Stimulated activated CD8-positive, alpha-beta memory T cell treated with anti-CD3 and anti-CD28 coated beads, Interleukin-2, amount 100 ng/mL, for 48 hours (primary cell): ENCODE data around the gene GADD45GIP1.

ENCODE experiments used
- DNase-seq, 2 donors: peaks; one replicate each; pipeline ENCODE4 v3.0.0-alpha.2; 2020; ENCODE audit warnings: low read depth in 2 of 2

Gene GADD45GIP1

DNA sequence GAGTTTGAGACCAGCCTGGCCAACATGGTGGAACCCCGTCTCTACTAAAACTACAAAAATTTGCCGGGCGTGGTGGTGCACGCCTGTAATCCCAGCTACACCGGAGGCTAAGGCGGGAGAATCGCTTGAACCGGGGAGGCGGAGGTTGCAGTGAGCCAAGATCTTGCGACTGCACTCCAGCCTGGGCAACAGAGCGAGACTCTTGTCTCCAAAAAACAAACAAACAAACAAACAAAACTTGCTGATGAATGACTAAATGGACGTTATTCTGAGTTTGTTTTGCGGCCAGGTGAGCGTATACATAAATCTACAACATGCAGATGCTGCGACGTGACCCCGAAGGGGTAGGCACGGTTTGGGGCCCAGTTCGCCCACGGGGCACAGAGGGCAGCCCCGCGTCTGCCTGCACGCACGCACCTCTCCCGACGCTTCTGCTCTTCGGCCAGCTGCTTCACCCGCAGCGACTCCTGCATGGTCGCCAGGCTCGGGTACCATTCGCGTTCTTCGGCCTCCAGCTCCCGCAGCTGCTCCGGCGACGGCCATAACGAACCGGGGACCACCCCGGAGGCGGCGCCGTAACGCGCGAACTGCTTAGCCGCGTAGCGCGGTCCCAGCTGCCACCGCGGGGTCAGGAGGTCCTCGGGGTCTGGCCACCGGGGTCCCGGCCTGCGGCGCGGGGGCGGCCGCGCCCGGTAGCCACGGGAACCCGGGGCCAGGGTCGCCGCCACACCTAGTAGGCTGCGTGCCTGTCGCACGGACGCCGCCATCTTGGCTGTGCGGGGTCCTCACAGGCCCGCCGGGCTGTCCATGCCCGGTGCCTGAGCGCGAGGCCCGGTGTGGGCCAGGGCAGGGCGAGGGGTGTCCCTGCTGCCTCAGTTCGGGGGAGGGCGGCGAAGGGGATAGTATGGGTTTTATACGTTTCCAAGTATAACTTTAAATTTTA lies at the start of gene GADD45GIP1:
Gene GADD45GIP1 (minus strand): TSS at position 778 of the 943 bp plus-strand sequence. CDS start 11 bp downstream, at position 767.
- peak; percentile 80 to 81 for DNase-seq

DNA sequence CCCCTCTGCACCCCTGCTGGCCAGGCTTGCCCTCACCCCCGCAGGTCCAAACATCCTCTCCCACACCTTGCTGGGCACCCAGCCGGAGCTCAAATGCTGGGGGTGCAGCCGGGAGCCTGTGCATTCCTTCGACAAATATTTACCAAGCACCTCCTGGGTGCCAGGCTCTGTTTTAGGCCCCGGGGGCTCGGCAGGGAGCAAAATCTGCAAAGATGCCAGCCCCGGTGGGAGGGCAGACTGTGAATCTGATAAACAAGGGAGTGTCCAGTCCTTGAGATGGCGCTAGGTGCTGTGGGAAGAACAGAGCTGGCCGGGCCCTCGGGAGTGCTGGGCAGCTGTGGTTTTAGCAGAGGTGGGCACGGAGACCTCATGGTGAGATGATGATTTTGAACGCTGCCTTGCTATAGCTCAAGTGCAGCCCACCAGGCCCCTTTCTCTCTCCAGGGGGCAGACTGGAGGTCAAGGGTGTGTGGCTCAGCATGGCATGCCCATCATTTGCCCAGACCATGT lies 48.9 kb upstream of the GADD45GIP1 start:
- no peak for DNase-seq

DNA sequence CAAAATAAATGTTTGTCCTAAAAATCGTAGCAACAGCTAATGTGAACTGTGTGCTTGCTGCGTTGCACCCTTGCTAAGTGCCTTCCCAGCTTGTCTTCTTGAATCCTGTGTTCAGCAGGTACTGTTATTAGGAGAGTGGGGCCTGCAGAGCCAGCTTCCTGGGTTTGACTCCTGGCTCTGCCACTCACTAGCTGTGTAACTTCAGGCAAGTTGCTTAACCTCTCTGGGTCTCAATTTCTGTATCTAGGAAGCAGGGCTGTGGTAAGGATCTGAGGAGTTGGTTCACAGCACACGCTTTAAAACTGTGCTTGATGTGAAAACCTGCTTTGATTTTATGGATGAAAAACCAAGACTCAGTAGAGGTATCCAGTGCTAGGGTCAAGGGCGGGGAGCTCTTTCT lies 48.2 kb upstream of the GADD45GIP1 start:
- no peak for DNase-seq

DNA sequence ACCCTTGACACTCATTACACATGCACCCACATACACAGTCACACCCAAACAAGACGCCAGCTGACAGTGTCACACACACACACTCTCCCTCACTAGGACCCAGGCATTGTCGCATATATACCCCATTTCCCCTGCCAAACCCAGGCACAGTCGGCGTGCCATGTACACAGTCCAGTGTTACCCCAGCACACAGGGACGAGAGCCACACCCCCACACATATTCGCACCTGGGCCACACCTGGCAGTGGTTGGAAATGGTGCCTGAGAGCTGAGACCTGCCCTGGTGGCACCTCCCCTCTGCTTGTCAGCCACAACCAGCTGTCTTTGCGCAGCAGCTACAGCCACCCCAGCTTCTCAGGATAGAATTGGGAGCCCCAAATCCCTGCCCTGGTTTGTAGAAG lies 47.2 kb upstream of the GADD45GIP1 start:
- no peak for DNase-seq

DNA sequence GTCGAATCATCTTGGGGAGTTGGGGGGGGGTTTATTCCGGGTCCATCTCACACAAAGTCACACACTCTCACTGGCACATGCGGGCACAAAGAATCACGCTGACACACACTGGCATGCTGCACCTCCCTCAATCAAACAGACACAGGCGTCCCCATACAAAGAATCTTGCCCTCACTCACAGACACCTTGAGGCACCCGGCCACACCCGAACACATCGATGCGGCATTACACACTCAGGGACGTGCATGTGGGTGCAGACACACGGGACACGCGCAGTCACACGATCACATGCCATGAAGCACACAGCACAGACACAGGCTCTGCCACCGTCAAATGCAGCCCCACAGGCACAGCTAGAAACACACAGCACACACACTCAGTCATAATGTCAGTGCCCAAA lies 46.1 kb upstream of the GADD45GIP1 start:
- no peak for DNase-seq

DNA sequence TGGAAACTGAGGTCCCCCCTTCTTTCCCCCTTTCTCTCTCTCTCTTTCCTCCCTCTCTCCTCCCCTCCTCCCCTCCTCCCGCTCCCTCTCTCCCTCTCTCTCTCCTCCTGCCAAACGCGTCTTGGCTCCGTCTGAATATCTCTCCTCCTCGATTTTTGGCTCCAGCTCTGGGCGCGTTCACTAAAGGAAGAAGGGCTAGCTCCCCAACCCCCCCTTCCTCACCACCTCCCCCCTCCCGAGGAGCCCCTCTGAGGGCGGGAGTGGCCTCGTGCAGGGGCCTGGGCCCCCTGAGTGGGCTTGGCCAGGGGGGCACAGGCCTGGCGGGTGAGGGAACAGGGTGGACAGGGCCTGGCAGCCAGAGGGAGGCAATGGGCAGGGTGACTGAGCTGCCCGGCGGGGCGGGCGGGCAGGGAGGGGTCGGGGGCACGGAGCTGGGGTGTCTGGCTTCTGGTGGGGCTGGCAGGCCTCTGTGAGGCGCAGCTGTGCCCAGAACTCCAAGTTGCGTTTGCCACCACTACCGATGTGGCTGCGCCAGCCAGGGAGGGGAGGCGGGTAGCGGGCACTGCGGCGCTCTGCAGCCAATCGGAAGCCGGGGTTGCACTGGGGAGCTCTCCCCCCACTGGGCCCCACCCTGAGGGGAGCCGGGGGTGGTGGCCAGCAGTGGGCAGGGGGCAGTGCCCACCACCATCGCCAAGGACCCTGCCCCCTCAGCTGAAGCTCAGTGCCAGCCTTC lies 45.3 kb upstream of the GADD45GIP1 start:
- no peak for DNase-seq

DNA sequence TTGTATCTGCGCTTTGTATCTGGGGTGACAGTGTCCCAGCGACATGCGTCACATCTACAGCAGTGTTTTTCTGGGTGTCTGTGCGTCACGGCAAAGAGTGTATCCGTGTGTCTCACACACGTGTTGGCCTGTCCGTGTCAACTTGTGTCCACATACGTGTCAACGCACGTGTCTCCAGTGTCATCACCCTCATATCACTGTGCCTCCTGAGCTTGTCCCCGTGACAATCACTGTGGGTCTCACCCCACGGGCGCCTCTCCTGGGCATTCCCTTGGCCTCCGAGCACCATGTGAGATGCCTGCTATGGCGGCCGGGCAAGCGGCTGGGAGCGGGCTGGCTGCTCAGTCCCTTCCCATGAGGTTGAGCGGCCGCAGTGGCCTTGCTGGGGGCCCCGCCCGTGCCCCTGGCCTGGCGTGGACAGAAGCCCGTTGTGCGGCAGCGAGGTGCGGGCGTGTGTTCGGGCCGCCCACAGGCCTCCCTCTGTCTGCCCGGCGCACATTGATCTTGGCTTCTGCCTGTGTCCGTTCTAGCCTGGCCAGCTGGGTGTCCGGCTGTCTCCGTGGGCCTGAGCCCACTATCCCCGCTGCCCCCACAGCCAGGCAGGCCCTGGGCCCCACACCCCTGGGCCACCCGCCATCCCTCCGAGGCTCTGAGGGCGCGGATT lies 44.6 kb upstream of the GADD45GIP1 start:
- no peak for DNase-seq

DNA sequence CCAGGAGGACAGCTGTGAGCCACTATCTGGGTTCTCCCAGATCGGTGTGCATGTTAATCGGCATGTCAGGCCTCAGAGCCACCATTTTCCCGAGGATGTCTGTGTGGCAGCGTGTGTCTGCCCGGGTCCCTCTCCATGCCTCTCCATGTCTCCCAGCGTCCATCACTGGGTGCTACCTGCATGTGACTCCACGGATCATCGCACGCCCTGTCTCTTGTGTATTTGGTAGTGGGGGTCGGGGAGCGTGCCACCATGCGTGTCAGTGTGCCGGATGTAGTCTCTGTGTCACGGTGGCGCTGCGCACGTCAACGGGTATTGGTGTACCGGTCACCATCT lies 44.1 kb upstream of the GADD45GIP1 start:
- no peak for DNase-seq

DNA sequence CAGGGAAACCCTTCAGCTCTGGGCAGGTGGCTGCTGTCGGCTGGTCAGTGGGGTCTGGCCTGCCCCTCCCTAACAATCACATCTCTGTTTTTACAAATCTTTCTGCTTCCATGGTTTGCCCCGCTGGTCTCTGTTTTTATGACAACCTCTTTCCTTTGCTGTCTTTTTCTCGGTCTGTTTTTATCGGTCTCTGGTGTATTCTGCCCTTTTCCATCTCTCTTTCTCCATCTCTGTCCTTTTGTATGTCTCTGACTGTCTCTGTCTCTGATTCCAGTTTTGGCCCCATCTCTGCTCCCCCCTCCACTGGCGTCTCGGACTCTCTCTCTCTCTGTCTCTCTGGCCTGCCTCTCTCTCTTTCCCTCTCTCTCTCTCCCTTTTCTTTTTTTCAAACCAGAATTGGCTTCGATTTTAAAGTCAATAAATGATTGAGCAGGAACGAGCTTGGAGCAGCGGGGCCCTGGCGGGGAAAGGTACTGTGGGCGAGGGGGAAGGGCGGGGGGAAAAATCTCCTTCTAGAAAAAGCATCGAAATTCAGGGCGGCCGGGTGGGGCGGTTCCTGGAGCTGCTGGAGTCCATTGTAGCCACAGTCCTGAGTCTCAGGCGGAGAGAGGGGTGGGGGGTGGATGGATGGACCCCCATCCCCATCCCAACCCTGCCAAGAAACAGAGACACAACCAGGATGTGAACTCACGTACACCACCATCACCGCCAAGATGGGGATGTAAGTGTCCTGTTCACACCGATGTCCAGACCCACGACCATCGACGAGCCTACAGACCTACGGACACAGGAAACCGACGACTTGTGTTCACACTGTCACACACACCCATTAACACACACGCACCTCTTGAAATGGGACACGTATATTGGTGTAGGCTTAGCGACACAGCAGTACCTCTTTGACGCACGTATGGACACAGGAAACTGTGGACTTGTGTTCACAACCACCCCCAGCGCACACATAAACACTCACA lies 41.2 kb upstream of the GADD45GIP1 start:
- no peak for DNase-seq

DNA sequence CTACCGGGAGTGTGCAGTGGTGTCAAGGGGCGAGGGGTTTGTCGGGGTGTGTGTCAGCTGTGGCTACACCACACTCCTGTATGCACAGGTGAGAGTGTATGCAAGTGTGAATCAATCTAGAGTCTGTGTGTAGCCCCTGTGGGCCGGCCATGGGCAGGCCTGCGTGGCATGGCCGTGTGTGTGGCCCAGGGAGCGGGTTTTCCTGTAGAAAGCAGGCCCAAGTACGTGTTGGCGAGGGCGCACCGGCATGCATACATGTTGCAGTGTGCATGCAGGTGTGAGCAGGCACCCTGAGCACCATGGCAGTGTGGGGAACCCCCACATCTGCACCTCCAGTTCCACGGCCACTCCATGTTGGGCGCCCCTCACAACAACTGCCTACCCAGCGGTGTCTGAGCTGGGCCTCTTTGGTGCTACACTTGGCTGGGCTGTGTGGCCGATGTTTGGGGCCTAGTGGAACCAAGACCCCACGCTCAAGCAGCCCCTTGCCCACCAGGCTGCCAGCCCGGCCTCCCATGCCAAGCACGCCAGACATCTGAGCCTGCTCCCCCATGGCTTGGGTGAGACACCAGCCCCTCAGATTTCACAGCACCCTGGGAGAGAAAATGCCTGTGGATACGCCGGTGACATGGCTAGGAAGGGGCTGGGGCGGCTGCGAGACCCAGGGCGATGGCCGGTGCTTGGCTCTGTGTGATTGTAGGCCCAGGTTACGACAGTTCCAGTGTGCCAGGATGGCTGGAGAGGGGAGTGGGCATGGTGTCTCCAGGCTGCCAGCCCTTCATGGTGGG lies 40.4 kb upstream of the GADD45GIP1 start:
- no peak for DNase-seq

DNA sequence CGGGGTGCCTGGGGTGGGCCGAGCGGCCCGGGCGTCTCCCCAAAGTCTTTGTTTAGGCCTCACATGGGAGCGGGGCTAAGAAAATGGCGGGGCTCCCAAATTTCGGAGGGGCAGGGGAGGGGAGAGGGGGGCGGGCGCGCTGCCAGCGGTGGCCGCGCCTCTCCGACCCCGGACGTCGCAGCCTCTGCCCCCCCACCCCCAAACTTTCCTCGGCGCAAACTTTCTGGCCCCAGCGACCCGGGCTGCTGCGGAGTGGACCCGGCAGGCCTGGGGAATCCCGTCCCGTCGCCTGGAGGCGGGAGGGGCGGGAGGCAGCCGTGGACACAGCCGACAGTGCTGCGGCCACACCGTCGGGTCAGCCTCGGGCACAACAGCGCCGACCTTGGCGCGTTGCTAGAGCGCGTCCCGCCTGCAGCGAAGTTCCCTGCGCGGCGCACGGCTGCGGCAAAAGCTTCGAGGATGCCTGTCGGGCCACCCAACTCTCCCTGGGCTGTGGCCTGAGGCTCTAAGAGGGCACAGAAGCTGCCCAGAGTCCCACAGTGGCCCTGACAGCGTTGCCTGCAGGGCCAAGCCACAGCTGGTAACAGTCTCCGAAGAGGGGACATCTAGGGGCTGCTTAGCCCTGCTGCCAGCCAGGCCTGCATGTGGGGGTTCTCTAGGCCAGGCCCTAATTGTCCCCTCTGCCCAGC lies 39.5 kb upstream of the GADD45GIP1 start:
- DNase-seq = no peak

DNA sequence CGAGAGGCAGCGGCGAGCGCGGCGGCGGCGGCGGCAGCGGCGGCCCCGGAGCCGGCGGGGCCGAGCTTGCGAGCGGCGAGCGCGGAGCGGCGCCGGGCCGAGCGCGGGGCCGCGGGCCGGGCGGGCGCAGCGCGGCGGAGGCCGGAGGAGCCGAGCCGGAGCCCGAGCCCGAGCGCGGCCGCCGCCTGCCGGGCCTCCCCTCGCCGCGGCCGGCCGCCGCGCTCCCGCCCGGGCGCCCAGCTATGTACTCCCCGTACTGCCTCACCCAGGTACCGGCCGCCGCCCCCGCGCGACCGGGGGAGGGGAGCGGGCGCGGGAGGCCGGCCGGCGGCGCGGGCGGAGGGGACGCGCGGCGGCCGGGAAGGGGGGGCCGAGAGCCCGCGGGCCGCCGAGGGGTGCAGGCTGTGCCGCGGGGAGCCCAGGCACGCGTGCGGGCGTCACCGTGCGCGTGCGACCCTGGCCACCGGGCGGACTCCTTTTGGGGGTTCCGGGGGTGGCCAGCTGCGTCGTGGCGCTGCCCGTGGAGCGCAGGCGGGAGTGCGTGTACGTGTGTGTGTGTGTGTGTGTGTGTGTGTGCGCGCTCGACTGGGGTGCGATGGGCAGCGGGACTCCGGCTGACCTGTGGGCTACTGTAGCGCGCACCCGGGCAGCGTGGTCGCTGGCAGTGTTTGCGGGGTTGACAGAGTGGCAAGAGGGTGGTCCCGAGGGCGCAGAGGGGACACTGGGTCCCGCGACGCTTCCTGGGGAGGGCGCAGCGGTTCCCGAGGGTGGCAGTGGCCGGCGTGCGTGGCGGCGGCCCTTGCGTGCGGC lies 38.8 kb upstream of the GADD45GIP1 start:
- no peak for DNase-seq

DNA sequence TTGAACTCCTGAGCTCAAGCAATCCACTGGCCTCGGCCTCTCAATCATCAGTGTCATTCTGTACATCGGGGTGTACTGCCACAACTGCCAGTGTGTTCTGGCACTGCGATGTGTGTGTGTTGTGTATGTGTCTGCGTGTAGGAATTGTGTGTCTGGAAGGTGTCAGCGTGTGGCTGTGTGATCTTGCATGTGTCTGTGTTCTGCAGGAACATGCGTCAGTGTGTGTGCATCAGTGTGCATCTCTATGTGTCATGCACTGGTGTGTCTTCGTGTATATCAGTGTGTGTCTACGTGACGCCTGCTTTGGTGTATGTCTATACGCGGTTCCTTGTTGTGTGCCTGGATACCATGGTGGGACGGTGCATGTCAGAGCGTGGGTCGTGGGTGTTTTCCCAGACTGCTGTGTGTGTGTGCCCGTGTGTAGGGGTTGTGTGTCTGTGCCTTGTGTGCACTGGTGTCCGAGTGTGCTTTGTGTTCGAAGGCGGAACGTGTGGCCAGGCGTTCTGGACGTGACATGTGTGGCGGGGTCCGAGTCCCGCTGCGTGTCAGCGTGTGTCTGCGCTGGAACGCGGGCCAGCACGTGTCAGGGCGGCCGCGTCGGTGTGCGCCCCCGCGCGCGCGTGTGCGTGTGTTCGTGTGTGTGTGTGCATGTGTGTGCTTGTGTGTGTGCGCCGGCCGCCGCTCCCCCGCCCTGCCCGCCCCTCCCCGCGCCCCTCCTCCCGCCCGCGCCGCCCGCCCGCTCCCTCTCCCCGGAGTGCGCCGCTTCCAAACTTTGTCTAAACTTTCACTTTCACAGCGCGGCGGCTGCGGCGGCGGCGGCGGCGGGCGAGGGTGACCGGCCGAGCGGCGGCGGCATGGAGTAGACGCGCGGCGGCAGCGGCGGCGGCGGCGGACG lies 37.9 kb upstream of the GADD45GIP1 start, which contains the start of gene NFIX:
Gene NFIX (plus strand): TSS at position 775 of the 895 bp plus-strand sequence. CDS start 363 bp downstream, outside the sequence.
- peak in 1 of 2 donors; percentile 46 for DNase-seq

DNA sequence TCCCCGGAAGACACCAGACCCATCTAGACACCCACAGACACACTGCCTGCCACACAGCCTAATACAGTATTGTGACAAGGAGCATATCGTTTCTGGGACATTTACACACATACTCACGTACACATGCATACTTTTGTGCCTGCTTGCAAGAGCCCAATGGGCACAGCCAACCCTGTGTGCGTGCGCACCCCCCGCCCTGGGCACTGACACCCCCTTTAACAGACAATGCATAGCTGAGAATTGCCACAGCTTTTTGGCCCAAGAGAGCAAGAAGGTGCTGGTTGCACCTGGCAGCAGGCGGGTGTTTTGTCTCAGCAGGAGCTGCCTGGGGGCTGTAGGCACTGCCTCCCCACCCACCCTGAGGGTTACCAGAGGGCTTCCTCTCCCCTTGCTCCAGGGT lies 36.5 kb upstream of the GADD45GIP1 start:
- DNase-seq = no peak

DNA sequence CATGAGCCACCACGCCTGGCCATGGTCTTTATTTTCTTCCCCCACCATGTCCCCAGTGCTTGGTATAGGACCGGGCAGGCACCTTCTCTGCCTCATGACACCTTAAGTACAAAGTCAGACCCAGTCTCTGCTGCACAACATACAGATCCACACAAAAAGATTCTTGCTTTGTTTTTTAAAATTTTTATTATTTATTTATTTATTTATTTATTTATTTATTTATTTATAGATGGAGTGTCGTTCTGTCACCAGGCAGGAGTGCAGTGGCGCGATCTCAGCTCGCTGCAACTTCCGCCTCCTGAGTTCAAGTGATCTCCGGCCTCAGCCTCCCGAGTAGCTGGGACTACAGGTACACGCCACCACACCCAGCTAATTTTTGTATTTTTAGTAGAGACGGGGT lies 35.7 kb upstream of the GADD45GIP1 start:
- no peak for DNase-seq

DNA sequence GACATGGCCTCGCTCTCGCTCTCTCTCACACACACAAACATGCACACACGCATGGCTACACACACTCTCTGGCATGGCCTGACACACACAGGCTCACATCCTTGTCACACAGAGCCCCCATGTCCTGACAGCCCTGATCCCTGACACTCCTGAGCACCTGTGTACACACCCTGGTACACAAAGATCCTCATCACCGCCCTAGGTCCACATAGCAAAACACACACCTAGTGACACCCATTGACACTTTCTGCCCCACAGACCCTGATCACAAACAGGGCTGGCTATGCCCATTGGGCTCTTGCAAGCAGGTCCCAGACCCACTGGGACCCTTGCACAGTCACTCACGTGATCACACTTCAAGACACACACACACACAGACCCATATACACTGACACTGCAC lies 34.3 kb upstream of the GADD45GIP1 start:
- no peak for DNase-seq

DNA sequence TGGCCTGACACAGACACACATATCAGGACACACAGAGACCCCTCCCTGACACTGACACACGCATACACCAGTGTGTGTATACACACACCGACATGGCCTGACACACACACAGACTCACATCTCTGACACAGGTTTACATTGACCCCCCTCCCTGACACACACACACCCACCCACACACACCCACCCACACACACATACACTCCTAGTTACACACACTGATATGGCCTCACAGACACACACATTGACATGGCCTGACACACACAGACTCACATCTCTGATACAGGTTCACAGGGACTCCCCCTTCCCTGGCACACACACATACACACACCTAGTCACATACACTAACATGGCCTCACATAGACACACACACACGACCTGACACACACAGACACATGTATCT lies 33.8 kb upstream of the GADD45GIP1 start:
- DNase-seq = no peak

DNA sequence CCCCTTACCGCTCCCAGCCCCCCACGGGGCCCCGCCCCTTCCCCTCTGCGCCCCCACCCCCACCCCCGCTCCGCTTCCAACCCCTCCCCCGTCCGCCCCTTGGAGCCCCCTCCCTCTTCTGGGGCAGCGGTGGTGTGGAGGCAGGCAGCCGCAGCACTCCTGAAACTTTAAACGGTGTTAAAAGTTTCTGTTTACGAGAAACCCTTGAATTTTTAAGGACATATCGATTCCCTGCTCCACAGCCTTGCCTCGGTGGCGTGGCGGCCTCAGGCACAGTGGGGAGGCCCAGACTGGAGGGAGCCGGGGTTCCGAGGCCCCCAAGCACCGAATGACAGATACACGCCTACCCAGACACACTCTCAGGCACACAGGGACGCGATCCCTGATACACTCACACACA lies 33.4 kb upstream of the GADD45GIP1 start:
- DNase-seq = no peak
